HepG2 (cell line): ENCODE measurements around the gene IKZF4. TPM values are rescaled to one million over a fixed set of nuclear protein-coding genes. Genes with fewer than 3 reads are reported as not detected.

Experiments used
- ATF1 ChIP-seq: IDR thresholded peaks from 2 replicates; pipeline ENCODE4 v1.6.1; 2016; ENCODE audit warnings: mild to moderate bottlenecking, control low read depth
- CBFB ChIP-seq: sonication (generic); formaldehyde crosslinking; IDR thresholded peaks from 2 replicates; pipeline ENCODE4 v1.4.0; 2020; ENCODE audit warnings: missing genetic modification reagents
- DMAP1 ChIP-seq: IDR thresholded peaks from 2 replicates; pipeline ENCODE4 v1.6.1; 2016
- FOXA1 ChIP-seq, 2 experiments: fragments of 450-650 bp in 1 of 2; sonication (generic) in 1 of 2; formaldehyde crosslinking in 1 of 2; IDR thresholded peaks; 2 replicates each; pipeline versions ENCODE4 v1.4.0 to v1.6.1; 2016 to 2020; ENCODE audit warnings: missing genetic modification reagents in 1 of 2
- FOXA3 ChIP-seq: IDR thresholded peaks from 2 replicates; pipeline ENCODE4 v1.6.1; 2016; ENCODE audit warnings: missing genetic modification reagents, missing compliant biosample characterization
- GATA4 ChIP-seq: sonication (generic); IDR thresholded peaks from 2 replicates; pipeline ENCODE4 v1.6.1; 2016; ENCODE audit warnings: antibody characterized with exemption, low read depth, borderline replicate concordance
- HMG20B ChIP-seq: conservative IDR thresholded peaks from 2 replicates; pipeline ENCODE4 v1.6.1; 2016; ENCODE audit warnings: missing genetic modification reagents, missing compliant biosample characterization
- KDM2A ChIP-seq: sonication (generic); formaldehyde crosslinking; IDR thresholded peaks from 2 replicates; pipeline ENCODE4 v1.4.0; 2020; ENCODE audit warnings: low read depth, missing genetic modification reagents, borderline replicate concordance
- MLLT10 ChIP-seq: sonication (generic); formaldehyde crosslinking; IDR thresholded peaks from 2 replicates; pipeline ENCODE4 v1.4.0; 2020; ENCODE audit warnings: missing genetic modification reagents
- RBM22 ChIP-seq: fragments of 200-400 bp; formaldehyde crosslinking; optimal IDR thresholded peaks from 2 replicates; pipeline ENCODE3; 2017; ENCODE audit warnings: mild to moderate bottlenecking, low read length, moderate library complexity
- RFX1 ChIP-seq: fragments of 450-650 bp; IDR thresholded peaks from 2 replicates; pipeline ENCODE4 v1.6.1; 2017
- SAP130 ChIP-seq: IDR thresholded peaks from 2 replicates; pipeline ENCODE4 v1.6.1; 2016; ENCODE audit warnings: low read depth
- ZBTB7B ChIP-seq: sonication (generic); formaldehyde crosslinking; IDR thresholded peaks from 2 replicates; pipeline ENCODE4 v1.4.0; 2020; ENCODE audit warnings: missing genetic modification reagents
- ZFP41 ChIP-seq: sonication (generic); formaldehyde crosslinking; IDR thresholded peaks from 2 replicates; pipeline ENCODE4 v1.4.0; 2020; ENCODE audit warnings: mild to moderate bottlenecking, missing genetic modification reagents, borderline replicate concordance
- ZFP82 ChIP-seq: sonication (generic); formaldehyde crosslinking; IDR thresholded peaks from 2 replicates; pipeline ENCODE4 v1.5.1; 2020; ENCODE audit warnings: mild to moderate bottlenecking, missing genetic modification reagents, borderline replicate concordance
- ZNF17 ChIP-seq: sonication (generic); formaldehyde crosslinking; IDR thresholded peaks from 2 replicates; pipeline ENCODE4 v1.5.0; 2020; ENCODE audit warnings: mild to moderate bottlenecking, missing genetic modification reagents
- ZNF232 ChIP-seq: sonication (generic); formaldehyde crosslinking; IDR thresholded peaks from 2 replicates; pipeline ENCODE4 v1.4.0; 2020; ENCODE audit warnings: missing genetic modification reagents, borderline replicate concordance
- ZNF3 ChIP-seq: IDR thresholded peaks from 2 replicates; pipeline ENCODE4 v1.7.0; 2017; ENCODE audit warnings: inconsistent platforms
- ZNF367 ChIP-seq: sonication (generic); formaldehyde crosslinking; IDR thresholded peaks from 2 replicates; pipeline ENCODE4 v1.4.0; 2020; ENCODE audit warnings: missing genetic modification reagents, borderline replicate concordance
- ZNF546 ChIP-seq: sonication (generic); formaldehyde crosslinking; conservative IDR thresholded peaks from 2 replicates; pipeline ENCODE4 v1.8.1; 2023; ENCODE audit warnings: mild to moderate bottlenecking, missing genetic modification reagents
- ZNF598 ChIP-seq: sonication (generic); formaldehyde crosslinking; IDR thresholded peaks from 2 replicates; pipeline ENCODE4 v1.5.1; 2020; ENCODE audit warnings: mild to moderate bottlenecking, missing genetic modification reagents, borderline replicate concordance
- ZNF660 ChIP-seq: sonication (generic); formaldehyde crosslinking; IDR thresholded peaks from 2 replicates; pipeline ENCODE4 v1.5.1; 2020; ENCODE audit warnings: mild to moderate bottlenecking, low read depth, missing genetic modification reagents, borderline replicate concordance
- ZNF772 ChIP-seq: sonication (generic); formaldehyde crosslinking; IDR thresholded peaks from 2 replicates; pipeline ENCODE4 v1.5.0; 2020; ENCODE audit warnings: mild to moderate bottlenecking, missing genetic modification reagents
- polyA plus RNA-seq, 8 experiments: library from polyadenylated mRNA; depleted of rRNA in 3 of 8; stranded (reverse) in 7 of 8; unstranded in 1 of 8; fragments of >200 nt; fragmentation: Illumina TruSeq in 4 of 8; extraction: Trizol in 4 of 8; gene quantifications; 2 replicates each; pipeline versions ENCODE4 v1.2.1 to v1.2.3, GENCODE V29; 2011 to 2016; ENCODE audit warnings: low read depth in 4 of 8, missing spikeins in 1 of 8, mixed read lengths in 1 of 8; ENCODE audit not compliant: insufficient read depth in 1 of 8
- total RNA-seq, 5 experiments: library from RNA; depleted of rRNA; stranded (reverse); fragments of >200 nt; fragmentation: Illumina TruSeq; extraction: Trizol; gene quantifications; 2 replicates each; pipeline ENCODE4 v1.2.3, GENCODE V29; 2016; ENCODE audit warnings: low read depth in 1 of 5
- TF ChIP-seq, protein P1 (sequence below): sonication (generic); formaldehyde crosslinking; IDR thresholded peaks from 2 replicates; pipeline ENCODE4 v1.5.0; 2020; ENCODE audit warnings: mild to moderate bottlenecking, missing genetic modification reagents
- TF ChIP-seq, protein P2 (sequence below): sonication (generic); formaldehyde crosslinking; IDR thresholded peaks from 2 replicates; pipeline ENCODE4 v1.4.0; 2020; ENCODE audit warnings: missing genetic modification reagents; ENCODE audit errors: not compliant biosample characterization
- TF ChIP-seq, protein P3 (sequence below): sonication (generic); formaldehyde crosslinking; IDR thresholded peaks from 2 replicates; pipeline ENCODE4 v1.9.0; 2021; ENCODE audit warnings: mild to moderate bottlenecking, missing genetic modification reagents

IKZF4 gene
- total and polyA plus RNA-seq, 2 of the 13 experiments (the other 11 are each of a cell fraction or from before 2014, with no cell fraction given) = 0.58 to 2.2 TPM

DNA sequence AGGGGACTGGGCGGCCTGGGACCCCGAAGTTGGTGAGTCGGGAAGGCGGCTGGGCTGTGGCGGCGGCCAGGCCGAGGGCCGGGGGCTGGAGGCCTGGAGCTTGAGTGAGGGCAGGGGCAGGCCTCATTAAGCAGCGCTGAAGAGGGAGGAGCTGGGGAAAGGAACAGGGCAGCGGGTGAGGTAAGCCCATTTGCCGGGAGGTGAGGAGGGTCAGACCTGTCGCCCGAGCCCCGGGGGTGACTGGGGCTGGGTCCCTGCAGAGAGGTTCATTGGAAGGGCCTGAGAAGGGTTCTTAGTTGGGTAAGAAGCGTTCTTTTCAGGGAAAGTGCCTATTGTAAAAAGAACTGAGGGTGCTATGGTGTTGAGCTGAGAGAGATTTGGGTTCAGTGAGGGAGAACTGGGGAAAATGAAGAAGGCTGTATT is 46.5 kb upstream of the IKZF4 start (continued):
- TF ChIP-seq, protein P1, sequence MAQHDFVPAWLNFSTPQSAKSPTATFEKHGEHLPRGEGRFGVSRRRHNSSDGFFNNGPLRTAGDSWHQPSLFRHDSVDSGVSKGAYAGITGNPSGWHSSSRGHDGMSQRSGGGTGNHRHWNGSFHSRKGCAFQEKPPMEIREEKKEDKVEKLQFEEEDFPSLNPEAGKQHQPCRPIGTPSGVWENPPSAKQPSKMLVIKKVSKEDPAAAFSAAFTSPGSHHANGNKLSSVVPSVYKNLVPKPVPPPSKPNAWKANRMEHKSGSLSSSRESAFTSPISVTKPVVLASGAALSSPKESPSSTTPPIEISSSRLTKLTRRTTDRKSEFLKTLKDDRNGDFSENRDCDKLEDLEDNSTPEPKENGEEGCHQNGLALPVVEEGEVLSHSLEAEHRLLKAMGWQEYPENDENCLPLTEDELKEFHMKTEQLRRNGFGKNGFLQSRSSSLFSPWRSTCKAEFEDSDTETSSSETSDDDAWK = no peak
- TF ChIP-seq ZNF772 (CRISPR knock-in tag) = no peak
- no peak for TF ChIP-seq HMG20B (CRISPR knock-in tag)
- no peak for TF ChIP-seq GATA4
- no peak for TF ChIP-seq ZNF232 (CRISPR knock-in tag)
- TF ChIP-seq, protein P2, sequence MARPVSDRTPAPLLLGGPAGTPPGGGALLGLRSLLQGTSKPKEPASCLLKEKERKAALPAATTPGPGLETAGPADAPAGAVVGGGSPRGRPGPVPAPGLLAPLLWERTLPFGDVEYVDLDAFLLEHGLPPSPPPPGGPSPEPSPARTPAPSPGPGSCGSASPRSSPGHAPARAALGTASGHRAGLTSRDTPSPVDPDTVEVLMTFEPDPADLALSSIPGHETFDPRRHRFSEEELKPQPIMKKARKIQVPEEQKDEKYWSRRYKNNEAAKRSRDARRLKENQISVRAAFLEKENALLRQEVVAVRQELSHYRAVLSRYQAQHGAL (CRISPR knock-in tag) = no peak
- TF ChIP-seq ZNF367 (CRISPR knock-in tag) = no peak
- TF ChIP-seq, protein P3, sequence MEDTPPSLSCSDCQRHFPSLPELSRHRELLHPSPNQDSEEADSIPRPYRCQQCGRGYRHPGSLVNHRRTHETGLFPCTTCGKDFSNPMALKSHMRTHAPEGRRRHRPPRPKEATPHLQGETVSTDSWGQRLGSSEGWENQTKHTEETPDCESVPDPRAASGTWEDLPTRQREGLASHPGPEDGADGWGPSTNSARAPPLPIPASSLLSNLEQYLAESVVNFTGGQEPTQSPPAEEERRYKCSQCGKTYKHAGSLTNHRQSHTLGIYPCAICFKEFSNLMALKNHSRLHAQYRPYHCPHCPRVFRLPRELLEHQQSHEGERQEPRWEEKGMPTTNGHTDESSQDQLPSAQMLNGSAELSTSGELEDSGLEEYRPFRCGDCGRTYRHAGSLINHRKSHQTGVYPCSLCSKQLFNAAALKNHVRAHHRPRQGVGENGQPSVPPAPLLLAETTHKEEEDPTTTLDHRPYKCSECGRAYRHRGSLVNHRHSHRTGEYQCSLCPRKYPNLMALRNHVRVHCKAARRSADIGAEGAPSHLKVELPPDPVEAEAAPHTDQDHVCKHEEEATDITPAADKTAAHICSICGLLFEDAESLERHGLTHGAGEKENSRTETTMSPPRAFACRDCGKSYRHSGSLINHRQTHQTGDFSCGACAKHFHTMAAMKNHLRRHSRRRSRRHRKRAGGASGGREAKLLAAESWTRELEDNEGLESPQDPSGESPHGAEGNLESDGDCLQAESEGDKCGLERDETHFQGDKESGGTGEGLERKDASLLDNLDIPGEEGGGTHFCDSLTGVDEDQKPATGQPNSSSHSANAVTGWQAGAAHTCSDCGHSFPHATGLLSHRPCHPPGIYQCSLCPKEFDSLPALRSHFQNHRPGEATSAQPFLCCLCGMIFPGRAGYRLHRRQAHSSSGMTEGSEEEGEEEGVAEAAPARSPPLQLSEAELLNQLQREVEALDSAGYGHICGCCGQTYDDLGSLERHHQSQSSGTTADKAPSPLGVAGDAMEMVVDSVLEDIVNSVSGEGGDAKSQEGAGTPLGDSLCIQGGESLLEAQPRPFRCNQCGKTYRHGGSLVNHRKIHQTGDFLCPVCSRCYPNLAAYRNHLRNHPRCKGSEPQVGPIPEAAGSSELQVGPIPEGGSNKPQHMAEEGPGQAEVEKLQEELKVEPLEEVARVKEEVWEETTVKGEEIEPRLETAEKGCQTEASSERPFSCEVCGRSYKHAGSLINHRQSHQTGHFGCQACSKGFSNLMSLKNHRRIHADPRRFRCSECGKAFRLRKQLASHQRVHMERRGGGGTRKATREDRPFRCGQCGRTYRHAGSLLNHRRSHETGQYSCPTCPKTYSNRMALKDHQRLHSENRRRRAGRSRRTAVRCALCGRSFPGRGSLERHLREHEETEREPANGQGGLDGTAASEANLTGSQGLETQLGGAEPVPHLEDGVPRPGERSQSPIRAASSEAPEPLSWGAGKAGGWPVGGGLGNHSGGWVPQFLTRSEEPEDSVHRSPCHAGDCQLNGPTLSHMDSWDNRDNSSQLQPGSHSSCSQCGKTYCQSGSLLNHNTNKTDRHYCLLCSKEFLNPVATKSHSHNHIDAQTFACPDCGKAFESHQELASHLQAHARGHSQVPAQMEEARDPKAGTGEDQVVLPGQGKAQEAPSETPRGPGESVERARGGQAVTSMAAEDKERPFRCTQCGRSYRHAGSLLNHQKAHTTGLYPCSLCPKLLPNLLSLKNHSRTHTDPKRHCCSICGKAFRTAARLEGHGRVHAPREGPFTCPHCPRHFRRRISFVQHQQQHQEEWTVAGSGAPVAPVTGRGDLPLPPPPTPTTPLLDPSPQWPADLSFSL = no peak
- TF ChIP-seq ATF1 = no peak
- TF ChIP-seq SAP130 (CRISPR knock-in tag) = no peak
- 0 out of 2 replicates have a peak, but pooled peaks have one; percentile 1 for TF ChIP-seq DMAP1 (CRISPR knock-in tag)
- no peak; the same call in 1 of the 2 replicates for TF ChIP-seq ZBTB7B (CRISPR knock-in tag)
- no peak for TF ChIP-seq FOXA1 (IDR thresholded peaks at IDR 0.05)
- no peak for TF ChIP-seq FOXA1 (CRISPR knock-in tag; IDR thresholded peaks at IDR 0.05)
- TF ChIP-seq MLLT10 (CRISPR knock-in tag) = no peak
- TF ChIP-seq RBM22 = no peak
- no peak for TF ChIP-seq ZNF598 (CRISPR knock-in tag)
- no peak for TF ChIP-seq ZFP41 (CRISPR knock-in tag)
- no peak for TF ChIP-seq ZFP82 (CRISPR knock-in tag)
- peak; percentile 39; the same call in 1 of the 2 replicates for TF ChIP-seq ZNF546 (CRISPR knock-in tag)
- no peak for TF ChIP-seq ZNF17 (CRISPR knock-in tag)
- no peak for TF ChIP-seq FOXA3 (CRISPR knock-in tag)
- TF ChIP-seq KDM2A (CRISPR knock-in tag) = no peak
- TF ChIP-seq CBFB (CRISPR knock-in tag) = no peak
- TF ChIP-seq ZNF660 (CRISPR knock-in tag) = no peak
- TF ChIP-seq ZNF3 (CRISPR knock-in tag) = no peak
- TF ChIP-seq RFX1 = no peak
